B cell (primary cell): Measurements from ENCODE around the gene CLDN6. TPM values are rescaled to one million over a fixed set of nuclear protein-coding genes. Genes with fewer than 3 reads are reported as not detected.

ENCODE experiments used
- ATAC-seq: fragments of 200-7000 bp; cut with Tn5 transposase; one replicate; pipeline ENCODE4 v1.10.0; 2021; ENCODE audit warnings: low read depth, mild to moderate bottlenecking, moderate number of reproducible peaks, moderate library complexity
- CTCF ChIA-PET: fragments of 350-600 bp; sonication (Branson Sonifier 250); formaldehyde crosslinking; loops from one replicate; lab custom pipeline; 2021; ENCODE audit warnings: antibody characterized with exemption, inconsistent platforms; lab: Charles Lee
- POLR2A ChIA-PET: fragments of 350-600 bp; sonication (Branson Sonifier 250); formaldehyde crosslinking; loops from one replicate; lab custom pipeline; 2021; ENCODE audit warnings: antibody characterized with exemption; lab: Charles Lee
- DNase-seq: peaks from one replicate; pipeline ENCODE4 v3.0.0; 2013
- H2AFZ ChIP-seq: 2 replicates; pipeline ENCODE4 v1.6.1; 2012; ENCODE audit warnings: mild to moderate bottlenecking, low read depth, low read length; ENCODE audit not compliant: insufficient read depth, poor library complexity, severe bottlenecking
- H3K27ac ChIP-seq, 2 donors: 1 replicate in 1 of 2; 2 replicates in 1 of 2; pipeline ENCODE4 v1.5.1; 2012 to 2013; ENCODE audit warnings: low read length in 2 of 2, mild to moderate bottlenecking in 2 of 2, moderate library complexity in 1 of 2
- H3K27me3 ChIP-seq, 4 experiments: fragments of 200-600 bp in 1 of 4; sonication (generic) in 1 of 4; replicated peaks in 1 of 4; 1 replicate in 2 of 4; 2 replicates in 2 of 4; pipeline versions ENCODE4 v1.6.1 to v1.7.0; 2013 to 2016; ENCODE audit warnings: low read length in 3 of 4, mild to moderate bottlenecking in 2 of 4, mixed read lengths in 1 of 4, moderate library complexity in 1 of 4; ENCODE audit not compliant: insufficient read depth in 4 of 4, control insufficient read depth in 3 of 4; ENCODE audit errors: control extremely low read depth in 1 of 4
- H3K36me3 ChIP-seq, 2 experiments: replicated peaks in 1 of 2; 1 replicate in 1 of 2; 2 replicates in 1 of 2; pipeline versions ENCODE4 v1.6.1 to v1.7.1; 2013; ENCODE audit warnings: low read length in 1 of 2; ENCODE audit not compliant: insufficient read depth in 2 of 2, control insufficient read depth in 1 of 2; ENCODE audit errors: control extremely low read depth in 1 of 2, extremely low read depth in 1 of 2
- H3K4me1 ChIP-seq, 2 donors: fragments of 200-600 bp in 1 of 2; sonication (generic) in 1 of 2; 1 replicate in 1 of 2; 2 replicates in 1 of 2; pipeline versions ENCODE4 v1.5.1 to v1.6.1; 2013 to 2017; ENCODE audit warnings: low read length in 2 of 2; ENCODE audit not compliant: control insufficient read depth in 2 of 2, insufficient read depth in 2 of 2
- H3K4me2 ChIP-seq: replicated peaks from 2 replicates; pipeline ENCODE3; 2012; ENCODE audit warnings: mild to moderate bottlenecking, low read depth, low read length; ENCODE audit not compliant: poor library complexity, severe bottlenecking
- H3K4me3 ChIP-seq, 5 experiments: fragments of 200-600 bp in 1 of 5; sonication (generic) in 1 of 5; 1 replicate in 3 of 5; 2 replicates in 2 of 5; pipeline versions ENCODE4 v1.5.1 to v1.7.0; 2011 to 2016; ENCODE audit warnings: low read length in 4 of 5, mild to moderate bottlenecking in 4 of 5, low read depth in 2 of 5, control low read depth in 1 of 5, moderate library complexity in 1 of 5; ENCODE audit not compliant: insufficient read depth in 1 of 5; ENCODE audit errors: control extremely low read depth in 1 of 5, extremely low read depth in 1 of 5
- H3K79me2 ChIP-seq: fragments of 200-600 bp; sonication (generic); one replicate; pipeline ENCODE4 v1.6.0; 2016; ENCODE audit warnings: low read length; ENCODE audit not compliant: control insufficient read depth, insufficient read depth
- H3K9ac ChIP-seq: fragments of 200-600 bp; sonication (generic); 2 replicates; pipeline ENCODE4 v1.6.1; 2017; ENCODE audit warnings: mild to moderate bottlenecking, low read length, moderate library complexity
- H3K9me3 ChIP-seq, 3 donors: one replicate each; pipeline versions ENCODE4 v1.6.1 to v1.7.1; 2013; ENCODE audit warnings: low read length in 2 of 3; ENCODE audit not compliant: control insufficient read depth in 2 of 3, insufficient read depth in 1 of 3; ENCODE audit errors: control extremely low read depth in 1 of 3
- H4K20me1 ChIP-seq: 2 replicates; pipeline ENCODE4 v1.6.0; 2012; ENCODE audit warnings: mild to moderate bottlenecking, low read length; ENCODE audit not compliant: insufficient read depth, control insufficient read depth, poor library complexity, severe bottlenecking
- H3K27ac Mint-ChIP-seq: one replicate; pipeline ENCODE4 v1.8.0; 2021; ENCODE audit warnings: mixed read lengths
- H3K27me3 Mint-ChIP-seq: one replicate; pipeline ENCODE4 v1.8.0; 2021; ENCODE audit warnings: mixed read lengths
- H3K4me1 Mint-ChIP-seq: one replicate; pipeline ENCODE4 v1.8.0; 2021; ENCODE audit warnings: mixed read lengths
- H3K4me3 Mint-ChIP-seq: one replicate; pipeline ENCODE4 v1.8.0; 2021; ENCODE audit warnings: mixed read lengths
- H3K9me3 Mint-ChIP-seq: one replicate; pipeline ENCODE4 v1.8.0; 2022; ENCODE audit warnings: mixed read lengths; ENCODE audit not compliant: insufficient read depth
- EZH2 ChIP-seq: IDR thresholded peaks from 2 replicates; pipeline ENCODE4 v1.6.1; 2012; ENCODE audit warnings: borderline replicate concordance, low read depth, mild to moderate bottlenecking, moderate library complexity, low read length; ENCODE audit not compliant: insufficient read depth, poor library complexity, severe bottlenecking
- WGBS: methylation state at CpG from one replicate; pipeline ENCODE4 v1.1.5; 2013; ENCODE audit warnings: missing lambda C conversion rate; ENCODE audit not compliant: insufficient coverage; 5-methylcytosine and 5-hydroxymethylcytosine counted together
- intact Hi-C: fragments of 100-400 bp; cut with micrococcal nuclease; formaldehyde crosslinking; loops from one replicate; pipeline ENCODE4 v1.10.0; 2022
- polyA plus RNA-seq: library from polyadenylated mRNA; depleted of rRNA; stranded (reverse); fragments of >200 nt; gene quantifications from 2 replicates; pipeline ENCODE4 v1.2.3, GENCODE V29; 2012
- total RNA-seq, 2 donors: library from RNA; stranded (reverse); fragments of 120-200 nt in 1 of 2; gene quantifications; 1 replicate in 1 of 2; 2 replicates in 1 of 2; pipeline versions ENCODE4 v1.2.3 to v1.2.4, GENCODE V29; 2013 to 2022
- TF ChIP-seq, protein P1 (sequence below): fragments of 200-600 bp; IDR thresholded peaks from one replicate; pipeline ENCODE4 v1.8.0; 2022; ENCODE audit warnings: antibody characterized with exemption, mild to moderate bottlenecking

CLDN6 gene
- total and polyA plus RNA-seq, 2 donors (not counting 1 experiment from before 2014, with no cell fraction given): not detected

DNA sequence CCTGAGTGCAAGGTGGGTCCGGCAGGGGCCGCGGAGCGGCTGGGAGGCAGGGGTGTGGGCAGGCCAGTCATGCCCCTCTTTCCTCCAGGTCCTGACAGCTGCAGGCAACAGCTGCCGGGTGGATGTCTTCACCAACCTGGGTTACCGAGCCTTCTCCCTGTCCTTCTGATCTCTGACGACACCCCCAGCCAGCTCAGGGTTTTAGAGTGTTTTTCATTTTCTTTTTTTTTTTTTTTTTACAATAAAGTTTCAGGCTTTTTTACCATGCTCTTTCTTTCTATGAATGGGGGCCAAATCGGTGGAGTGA is 9.5 kb upstream of the CLDN6 start:
- ATAC-seq (no peak), DNase-seq (no peak)
- no peak overlapping the region for H3K4me3 ChIP-seq
- Mint-ChIP-seq H3K27me3 (peaks cover 19% of the 10 kb centered on the region), H3K4me1 (peaks cover 37% of the 10 kb centered on the region), H3K4me3 (no peak overlapping the region), H3K27ac (no peak overlapping the region), H3K9me3 (no peaks in the 10 kb centered on the region)
- H3K27me3 ChIP-seq: peaks cover 0 to 40% (median 22%) of the 10 kb centered on the region in 4 experiments
- no peak overlapping the region for H2AFZ ChIP-seq
- H3K27ac ChIP-seq: no peak overlapping the region
- peaks cover 47% of the 10 kb centered on the region for H4K20me1 ChIP-seq
- ChIA-PET CTCF (interaction anchor here (0.6 to 8.9 kb wide), 15 partner anchors 8 to 1111 kb away, joined by 3 to 213 read pairs (median 5); partner anchors contain the start of genes PKMYT1 and TNFRSF12A), POLR2A (interaction anchor here (0.6 to 1.3 kb wide), 4 partner anchors 62 to 429 kb away, joined by 3 to 7 read pairs (median 3); partner anchors contain the start of gene ZNF213)
- H3K9ac ChIP-seq: no peak overlapping the region
- TF ChIP-seq, protein P1, sequence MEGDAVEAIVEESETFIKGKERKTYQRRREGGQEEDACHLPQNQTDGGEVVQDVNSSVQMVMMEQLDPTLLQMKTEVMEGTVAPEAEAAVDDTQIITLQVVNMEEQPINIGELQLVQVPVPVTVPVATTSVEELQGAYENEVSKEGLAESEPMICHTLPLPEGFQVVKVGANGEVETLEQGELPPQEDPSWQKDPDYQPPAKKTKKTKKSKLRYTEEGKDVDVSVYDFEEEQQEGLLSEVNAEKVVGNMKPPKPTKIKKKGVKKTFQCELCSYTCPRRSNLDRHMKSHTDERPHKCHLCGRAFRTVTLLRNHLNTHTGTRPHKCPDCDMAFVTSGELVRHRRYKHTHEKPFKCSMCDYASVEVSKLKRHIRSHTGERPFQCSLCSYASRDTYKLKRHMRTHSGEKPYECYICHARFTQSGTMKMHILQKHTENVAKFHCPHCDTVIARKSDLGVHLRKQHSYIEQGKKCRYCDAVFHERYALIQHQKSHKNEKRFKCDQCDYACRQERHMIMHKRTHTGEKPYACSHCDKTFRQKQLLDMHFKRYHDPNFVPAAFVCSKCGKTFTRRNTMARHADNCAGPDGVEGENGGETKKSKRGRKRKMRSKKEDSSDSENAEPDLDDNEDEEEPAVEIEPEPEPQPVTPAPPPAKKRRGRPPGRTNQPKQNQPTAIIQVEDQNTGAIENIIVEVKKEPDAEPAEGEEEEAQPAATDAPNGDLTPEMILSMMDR: no peak
- 98% methylated on average over 5 of the region's 8 CpGs for WGBS
- peaks cover 15% of the 10 kb centered on the region for H3K79me2 ChIP-seq
- H3K4me1 ChIP-seq: peaks cover 43 to 44% of the 10 kb centered on the region in 2 donors
- peaks cover 0 to 18% of the 10 kb centered on the region in 2 experiments for H3K36me3 ChIP-seq
- H3K9me3 ChIP-seq: peaks cover 0 to 17% (median 0%) of the 10 kb centered on the region in 3 donors
- H3K4me2 ChIP-seq: peak overlapping the region; percentile 72
- intact Hi-C loops: loop anchor here (10.0 kb wide), 2 partner anchors 257 to 1723 kb away; partner anchors contain the start of genes UBE2I and ZNF263

DNA sequence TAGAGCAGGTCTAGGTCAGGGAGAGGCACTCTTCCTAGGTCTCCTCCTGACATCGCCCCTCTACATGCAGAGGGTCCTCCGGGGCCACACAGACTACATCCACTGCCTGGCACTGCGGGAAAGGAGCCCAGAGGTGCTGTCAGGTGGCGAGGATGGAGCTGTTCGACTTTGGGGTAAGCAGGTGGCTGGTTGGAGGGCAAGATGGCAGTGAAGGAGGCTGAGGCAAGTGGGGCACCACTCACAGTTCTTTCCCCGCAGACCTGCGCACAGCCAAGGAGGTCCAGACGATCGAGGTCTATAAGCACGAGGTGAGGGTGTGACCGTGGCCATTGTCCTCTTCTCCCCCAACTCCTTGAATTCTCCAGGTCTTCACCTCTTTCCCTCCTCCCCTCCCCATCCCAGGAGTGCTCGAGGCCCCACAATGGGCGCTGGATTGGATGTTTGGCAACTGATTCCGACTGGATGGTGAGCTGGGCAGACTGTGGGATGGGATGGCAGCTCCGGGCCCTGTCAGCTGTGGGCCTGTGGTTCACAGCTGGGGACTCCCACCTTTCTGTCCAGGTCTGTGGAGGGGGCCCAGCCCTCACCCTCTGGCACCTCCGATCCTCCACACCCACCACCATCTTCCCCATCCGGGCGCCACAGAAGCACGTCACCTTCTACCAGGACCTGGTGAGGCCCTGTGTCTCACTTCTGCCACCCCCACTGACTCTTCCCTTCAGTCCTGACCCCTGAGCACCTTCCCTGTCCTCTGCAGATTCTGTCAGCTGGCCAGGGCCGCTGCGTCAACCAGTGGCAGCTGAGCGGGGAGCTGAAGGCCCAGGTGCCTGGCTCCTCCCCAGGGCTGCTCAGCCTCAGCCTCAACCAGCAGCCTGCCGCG is 8.9 kb upstream of the CLDN6 start:
- no peaks in the 10 kb centered on the region for H3K9me3 Mint-ChIP-seq
- Histone ChIP-seq H4K20me1 (peaks cover 47% of the 10 kb centered on the region), H3K4me1 (peaks cover 45 to 49% of the 10 kb centered on the region in 2 donors), H3K9me3 (peaks cover 0 to 17% (median 0%) of the 10 kb centered on the region in 3 donors), H3K9ac (no peak overlapping the region), H3K79me2 (peaks cover 15% of the 10 kb centered on the region), H3K36me3 (peaks cover 0 to 18% of the 10 kb centered on the region in 2 experiments), H3K4me2 (no peak overlapping the region), H3K27ac (no peak overlapping the region), H3K4me3 (no peak overlapping the region), H2AFZ (no peak overlapping the region), H3K27me3 (peaks cover 0 to 34% (median 19%) of the 10 kb centered on the region in 4 experiments)
- H3K27ac Mint-ChIP-seq: no peak overlapping the region
- no peak overlapping the region for H3K4me3 Mint-ChIP-seq
- DNase-seq (no peak), ATAC-seq (no peak)
- H3K4me1 Mint-ChIP-seq: peaks cover 43% of the 10 kb centered on the region
- WGBS: 97% methylated on average over 22 of the region's 24 CpGs
- peaks cover 16% of the 10 kb centered on the region for H3K27me3 Mint-ChIP-seq
- no peak for TF ChIP-seq EZH2
- TF ChIP-seq, protein P1: no peak
- intact Hi-C loops: loop anchor here (10.0 kb wide), 2 partner anchors 258 to 1722 kb away; partner anchors contain the start of genes UBE2I and ZNF263
- ChIA-PET CTCF (interaction anchor here (0.6 to 8.9 kb wide), 10 partner anchors 7 to 1110 kb away, joined by 3 to 213 read pairs (median 7); partner anchors contain the start of gene TNFRSF12A), POLR2A (interaction anchor here (0.7 kb wide), 1 partner anchor 430 kb away, joined by 3 read pairs; no protein-coding TSS in a partner anchor)
